Measurements from ENCODE around the gene PNISR.

- TF ChIP-seq, protein P1, sequence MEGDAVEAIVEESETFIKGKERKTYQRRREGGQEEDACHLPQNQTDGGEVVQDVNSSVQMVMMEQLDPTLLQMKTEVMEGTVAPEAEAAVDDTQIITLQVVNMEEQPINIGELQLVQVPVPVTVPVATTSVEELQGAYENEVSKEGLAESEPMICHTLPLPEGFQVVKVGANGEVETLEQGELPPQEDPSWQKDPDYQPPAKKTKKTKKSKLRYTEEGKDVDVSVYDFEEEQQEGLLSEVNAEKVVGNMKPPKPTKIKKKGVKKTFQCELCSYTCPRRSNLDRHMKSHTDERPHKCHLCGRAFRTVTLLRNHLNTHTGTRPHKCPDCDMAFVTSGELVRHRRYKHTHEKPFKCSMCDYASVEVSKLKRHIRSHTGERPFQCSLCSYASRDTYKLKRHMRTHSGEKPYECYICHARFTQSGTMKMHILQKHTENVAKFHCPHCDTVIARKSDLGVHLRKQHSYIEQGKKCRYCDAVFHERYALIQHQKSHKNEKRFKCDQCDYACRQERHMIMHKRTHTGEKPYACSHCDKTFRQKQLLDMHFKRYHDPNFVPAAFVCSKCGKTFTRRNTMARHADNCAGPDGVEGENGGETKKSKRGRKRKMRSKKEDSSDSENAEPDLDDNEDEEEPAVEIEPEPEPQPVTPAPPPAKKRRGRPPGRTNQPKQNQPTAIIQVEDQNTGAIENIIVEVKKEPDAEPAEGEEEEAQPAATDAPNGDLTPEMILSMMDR (IDR thresholded peaks at IDR 0.05; ENCODE audit: low read depth, low read length, poor library complexity, severe bottlenecking): no peak
- no peak for TF ChIP-seq EZH2phosphoT487 (IDR thresholded peaks at IDR 0.05; ENCODE audit: borderline replicate concordance, low read length)
Measured at GRCh38 chr6:99356641-99357040, 68.5 kb downstream of the PNISR start.
